Fibroblast of villous mesenchyme (primary cell): ENCODE data around the gene SLC12A3. TPM values are rescaled to one million over a fixed set of nuclear protein-coding genes. Genes with fewer than 3 reads are reported as not detected.

Experiments used
- DNase-seq: peaks from one replicate; pipeline ENCODE4 v3.0.0-alpha.2; 2010; ENCODE audit warnings: low read depth
- H3K4me3 ChIP-seq: 2 replicates; pipeline ENCODE4 v1.5.1; 2011; ENCODE audit warnings: low read depth, mild to moderate bottlenecking, low read length
- total RNA-seq: library from RNA; depleted of rRNA; stranded (reverse); fragments of >200 nt; gene quantifications from 2 replicates; pipeline ENCODE4 v1.2.3, GENCODE V29; 2012
- TF ChIP-seq, protein P1 (sequence below): IDR thresholded peaks from 2 replicates; pipeline ENCODE4 v1.5.1; 2012; ENCODE audit warnings: low read depth, mild to moderate bottlenecking, low read length; ENCODE audit not compliant: insufficient read depth

The SLC12A3 gene
- total RNA-seq, 1 donor: not detected

DNA sequence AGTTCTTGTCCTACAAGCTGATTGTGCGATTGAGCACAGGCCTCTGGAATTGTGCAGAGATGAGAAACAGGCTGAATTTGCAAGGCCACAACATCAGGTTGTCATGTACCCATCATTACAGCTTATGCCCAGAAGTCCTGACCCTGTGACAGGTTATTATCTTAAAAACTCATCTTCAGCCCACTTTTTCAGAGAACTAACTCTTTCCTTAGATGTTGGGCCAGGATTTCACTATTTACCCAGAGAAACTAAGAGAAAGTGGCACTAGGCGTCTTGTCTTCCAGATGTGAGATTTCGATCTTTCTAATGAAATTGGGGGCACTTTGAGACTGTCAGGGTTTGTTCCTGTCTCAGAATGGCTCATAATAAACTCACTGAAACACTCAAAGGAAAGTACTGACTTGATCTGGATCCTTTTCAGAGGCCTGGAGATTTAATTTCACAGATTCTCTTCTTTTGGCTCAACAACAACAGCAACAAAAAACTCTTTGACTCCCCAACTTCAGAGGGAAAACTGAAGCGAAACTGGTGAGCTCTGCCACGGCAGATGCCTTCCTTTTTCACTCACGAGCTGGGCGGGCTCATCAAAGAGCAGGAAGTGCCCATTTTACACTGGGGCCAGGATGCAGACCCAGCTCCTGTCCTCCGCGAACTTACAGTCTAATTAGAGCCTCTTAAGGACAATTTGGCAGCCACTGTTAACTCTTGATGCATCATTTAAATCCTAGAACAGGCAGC is 17.7 kb upstream of the SLC12A3 start:
- H3K4me3 ChIP-seq: no peak overlapping the region
- TF ChIP-seq, protein P1, sequence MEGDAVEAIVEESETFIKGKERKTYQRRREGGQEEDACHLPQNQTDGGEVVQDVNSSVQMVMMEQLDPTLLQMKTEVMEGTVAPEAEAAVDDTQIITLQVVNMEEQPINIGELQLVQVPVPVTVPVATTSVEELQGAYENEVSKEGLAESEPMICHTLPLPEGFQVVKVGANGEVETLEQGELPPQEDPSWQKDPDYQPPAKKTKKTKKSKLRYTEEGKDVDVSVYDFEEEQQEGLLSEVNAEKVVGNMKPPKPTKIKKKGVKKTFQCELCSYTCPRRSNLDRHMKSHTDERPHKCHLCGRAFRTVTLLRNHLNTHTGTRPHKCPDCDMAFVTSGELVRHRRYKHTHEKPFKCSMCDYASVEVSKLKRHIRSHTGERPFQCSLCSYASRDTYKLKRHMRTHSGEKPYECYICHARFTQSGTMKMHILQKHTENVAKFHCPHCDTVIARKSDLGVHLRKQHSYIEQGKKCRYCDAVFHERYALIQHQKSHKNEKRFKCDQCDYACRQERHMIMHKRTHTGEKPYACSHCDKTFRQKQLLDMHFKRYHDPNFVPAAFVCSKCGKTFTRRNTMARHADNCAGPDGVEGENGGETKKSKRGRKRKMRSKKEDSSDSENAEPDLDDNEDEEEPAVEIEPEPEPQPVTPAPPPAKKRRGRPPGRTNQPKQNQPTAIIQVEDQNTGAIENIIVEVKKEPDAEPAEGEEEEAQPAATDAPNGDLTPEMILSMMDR: no peak
- DNase-seq: peak; percentile 37

DNA sequence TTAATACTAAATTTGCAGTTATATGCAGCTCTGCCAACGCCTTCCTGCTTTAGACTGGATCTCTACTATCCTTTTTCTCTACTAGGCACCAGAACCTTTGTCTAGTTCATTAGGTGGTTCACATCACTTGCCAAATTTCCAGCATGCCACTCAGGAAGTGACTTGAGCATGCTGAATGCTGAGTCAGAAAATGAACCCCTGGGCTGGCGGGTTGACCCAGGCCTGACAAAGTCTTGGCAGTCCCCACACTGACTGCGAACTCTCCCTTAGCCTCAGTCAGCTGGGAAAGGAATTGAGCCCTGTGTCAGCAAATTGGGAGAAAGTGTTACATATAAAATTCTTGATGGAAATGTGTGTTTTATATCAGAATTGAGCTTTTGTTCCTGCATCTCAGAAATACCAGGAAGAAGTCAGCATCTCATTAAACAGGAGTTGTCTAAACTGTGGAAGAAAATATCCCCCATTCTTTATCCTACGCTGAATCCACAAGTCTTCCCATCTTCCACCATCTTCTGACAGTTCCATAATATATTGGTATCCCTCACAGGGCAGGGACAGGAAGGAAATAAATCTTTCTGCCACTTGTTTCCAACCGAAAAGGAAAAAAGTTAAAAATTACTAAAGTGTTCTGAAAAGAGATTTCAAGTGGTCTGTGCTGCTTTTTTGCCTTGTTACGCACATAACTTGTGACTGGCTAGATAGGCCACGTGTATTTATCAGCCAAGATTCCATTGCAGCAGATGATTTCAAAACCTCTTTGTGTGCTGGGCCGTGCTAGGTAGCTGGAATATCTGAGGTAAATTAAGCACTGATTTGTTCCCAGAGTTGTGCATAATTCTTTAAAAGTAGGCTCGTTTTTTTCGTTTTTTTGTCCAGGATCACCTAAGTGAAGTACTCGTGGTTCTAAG is 16.7 kb upstream of the SLC12A3 start:
- no peak overlapping the region for H3K4me3 ChIP-seq
- peak; percentile 42 for DNase-seq
- TF ChIP-seq, protein P1: no peak

DNA sequence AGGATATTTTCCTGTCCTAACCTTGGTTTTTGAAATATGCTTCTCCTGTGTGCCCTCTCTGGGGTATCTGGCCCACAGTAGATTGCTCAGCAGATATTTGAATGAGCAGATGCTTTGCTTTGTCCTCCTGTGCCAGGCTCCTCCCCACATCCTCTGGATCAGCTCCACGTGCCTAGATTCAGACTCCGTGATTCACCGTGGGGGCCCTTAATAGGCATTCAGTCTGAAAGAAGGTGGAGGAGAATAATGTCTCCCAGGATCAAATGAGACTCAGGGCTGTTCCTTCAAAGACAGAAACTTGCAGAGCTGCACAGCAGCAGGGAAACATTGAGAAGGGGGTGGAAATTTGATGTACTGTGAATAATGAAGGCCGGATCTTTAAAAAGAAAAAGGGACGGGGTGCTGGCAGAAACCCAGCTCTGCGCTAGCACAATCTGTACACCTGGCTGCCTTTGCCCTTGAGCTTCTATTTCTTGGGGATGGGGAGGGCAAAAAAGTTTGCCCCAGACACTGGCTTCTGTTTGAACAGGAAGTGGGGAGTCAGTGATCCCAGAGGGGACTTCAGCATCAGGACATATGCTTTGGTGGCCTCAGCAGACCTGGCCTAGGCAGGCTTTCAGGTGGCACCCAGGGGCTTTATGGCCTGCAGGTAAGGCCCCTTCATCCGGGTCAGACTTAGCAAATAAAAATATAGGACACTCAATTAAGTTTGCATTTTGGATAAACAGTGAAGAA is 15.9 kb upstream of the SLC12A3 start:
- TF ChIP-seq, protein P1: no peak
- no peak overlapping the region for H3K4me3 ChIP-seq
- DNase-seq: peak; percentile 51

DNA sequence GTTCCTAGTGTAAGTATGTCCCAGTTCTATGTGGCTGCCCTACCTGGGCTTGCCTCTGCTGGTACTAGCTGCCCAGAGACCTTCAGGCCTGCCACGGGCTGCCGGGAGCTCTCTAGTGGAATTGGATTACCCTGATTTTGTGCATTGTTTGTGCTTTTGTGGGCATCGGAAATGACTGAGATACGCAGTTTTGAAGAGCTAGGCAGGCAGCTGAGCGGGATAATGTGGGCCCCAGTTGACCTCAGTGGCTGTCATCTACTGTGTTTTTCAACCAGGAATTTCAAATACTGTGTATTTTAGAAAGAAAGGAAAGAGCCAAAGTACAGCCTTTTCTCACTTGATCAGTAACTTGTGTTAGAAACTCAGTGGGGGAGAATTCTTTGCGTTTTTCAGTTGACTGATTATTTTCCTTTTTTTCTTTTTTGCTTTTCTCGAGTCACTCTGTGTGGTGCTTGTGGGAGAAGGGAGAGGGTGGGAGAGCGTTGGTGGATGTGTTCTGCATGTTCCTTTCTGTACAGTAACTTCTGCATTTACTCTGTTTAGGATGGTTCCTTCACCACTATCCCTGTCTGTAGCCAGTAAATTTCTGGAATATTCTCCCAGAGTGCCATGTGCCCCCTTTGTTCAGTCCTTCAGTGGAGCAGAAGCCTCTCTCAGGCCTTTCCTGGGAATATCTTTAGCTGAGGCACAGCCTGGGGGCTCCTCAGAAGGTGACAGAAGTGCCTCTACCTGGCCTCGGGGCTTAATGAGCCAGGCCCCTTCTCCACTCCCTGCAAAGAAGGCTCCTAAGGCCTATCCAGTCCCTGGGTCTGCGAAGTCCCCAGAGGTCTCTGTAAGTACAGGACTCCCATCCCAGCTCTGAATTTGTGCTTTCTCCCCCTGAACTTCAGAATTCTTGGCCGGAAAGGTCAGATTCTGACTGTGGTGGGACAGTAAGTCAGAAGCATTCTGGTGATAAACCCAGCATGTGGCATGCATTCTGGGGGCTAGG is 15.0 kb upstream of the SLC12A3 start:
- DNase-seq: no peak
- TF ChIP-seq, protein P1: no peak
- H3K4me3 ChIP-seq: no peak overlapping the region

DNA sequence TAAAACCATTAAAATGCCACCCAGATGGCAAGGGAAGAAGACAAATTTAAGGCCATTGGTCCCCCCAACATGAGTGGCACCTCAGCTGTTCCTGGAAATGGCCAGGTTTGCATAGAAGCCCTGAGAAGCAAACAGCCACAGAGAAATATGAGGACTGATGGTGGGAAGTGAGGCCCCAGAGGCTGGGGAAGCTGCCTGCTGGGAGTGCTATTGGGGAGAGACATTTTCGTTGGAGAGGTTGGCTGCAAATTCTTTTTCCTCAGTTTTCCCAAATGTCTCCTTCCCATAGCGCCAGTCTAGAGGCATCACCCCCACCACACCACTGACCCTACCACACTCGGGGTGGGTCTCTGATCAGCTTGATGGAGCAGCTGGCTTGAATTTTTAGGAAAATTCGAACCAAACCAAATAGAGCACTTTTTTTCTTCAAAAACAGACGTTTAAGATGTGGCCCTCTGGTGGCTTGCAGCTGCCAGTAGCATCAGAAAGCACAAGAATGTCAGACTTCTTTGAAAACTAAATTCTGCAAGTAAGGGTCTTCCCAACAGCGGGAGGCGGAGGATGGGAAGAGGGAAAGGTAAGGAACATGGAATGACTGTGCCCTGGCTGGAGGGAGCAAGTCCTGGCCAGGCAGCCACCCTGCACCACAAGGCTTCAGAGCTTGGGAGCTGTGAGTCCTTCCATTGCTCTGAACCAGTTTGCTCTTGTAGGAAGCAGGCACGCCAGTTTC is 13.2 kb upstream of the SLC12A3 start:
- no peak overlapping the region for H3K4me3 ChIP-seq
- peak; percentile 49 for DNase-seq
- TF ChIP-seq, protein P1: peak; percentile 70
